K562 (cell line): ENCODE measurements around the gene CAV1. TPM values are rescaled to one million over a fixed set of nuclear protein-coding genes. Genes with fewer than 3 reads are reported as not detected.

Source experiments
- BCLAF1 ChIP-seq, 2 experiments: fragments of 450-650 bp in 1 of 2; IDR thresholded peaks; 2 replicates each; pipeline ENCODE4 v1.6.1; 2011 to 2017; ENCODE audit warnings: low read depth in 2 of 2, antibody characterized with exemption in 1 of 2, borderline replicate concordance in 1 of 2, low read length in 1 of 2, mild to moderate bottlenecking in 1 of 2, mixed read lengths in 1 of 2; ENCODE audit not compliant: control insufficient read depth in 1 of 2
- CEBPB ChIP-seq: fragments of 450-650 bp; IDR thresholded peaks from 2 replicates; pipeline ENCODE4 v1.6.1; 2016; ENCODE audit warnings: missing genetic modification characterization, missing compliant biosample characterization
- LARP7 ChIP-seq: fragments of 450-650 bp; IDR thresholded peaks from 2 replicates; pipeline ENCODE4 v1.6.1; 2016
- MAFK ChIP-seq: IDR thresholded peaks from 2 replicates; pipeline ENCODE4 v1.6.1; 2011; ENCODE audit warnings: low read length, improper control_type of control experiment
- MBD2 ChIP-seq: sonication (generic); IDR thresholded peaks from 2 replicates; pipeline ENCODE4 v1.6.1; 2016; ENCODE audit warnings: low read depth, borderline replicate concordance
- MCM2 ChIP-seq: fragments of 450-650 bp; IDR thresholded peaks from 2 replicates; pipeline ENCODE4 v1.6.1; 2017; ENCODE audit warnings: low read depth, mild to moderate bottlenecking
- MYBL2 ChIP-seq, 2 experiments: fragments of 450-650 bp in 1 of 2; sonication (generic) in 1 of 2; formaldehyde crosslinking in 1 of 2; IDR thresholded peaks; 2 replicates each; pipeline versions ENCODE4 v1.6.1 to v1.8.1; 2017 to 2022; ENCODE audit warnings: borderline replicate concordance in 1 of 2, inconsistent platforms in 1 of 2, low read depth in 1 of 2, mild to moderate bottlenecking in 1 of 2, missing genetic modification reagents in 1 of 2, moderate library complexity in 1 of 2
- NCOA1 ChIP-seq: fragments of 450-650 bp; IDR thresholded peaks from 2 replicates; pipeline ENCODE4 v1.6.1; 2016; ENCODE audit warnings: low read depth
- NCOR1 ChIP-seq: fragments of 450-650 bp; IDR thresholded peaks from 2 replicates; pipeline ENCODE4 v1.6.1; 2016; ENCODE audit warnings: mild to moderate bottlenecking, moderate library complexity
- POLR2AphosphoS5 ChIP-seq: IDR thresholded peaks from 2 replicates; pipeline ENCODE4 v1.6.1; 2011; ENCODE audit warnings: mild to moderate bottlenecking, low read depth, low read length, moderate library complexity; ENCODE audit not compliant: control insufficient read depth, insufficient read depth
- POLR2H ChIP-seq: IDR thresholded peaks from 2 replicates; pipeline ENCODE4 v1.6.1; 2016; ENCODE audit warnings: missing genetic modification characterization, low read depth, mild to moderate bottlenecking, control low read depth, missing compliant biosample characterization, moderate library complexity
- PTBP1 ChIP-seq: fragments of 200-400 bp; formaldehyde crosslinking; IDR thresholded peaks from 2 replicates; pipeline ENCODE4 v1.6.1; 2017; ENCODE audit warnings: low read depth, low read length
- RUNX1 ChIP-seq: sonication (generic); IDR thresholded peaks from 2 replicates; pipeline ENCODE4 v1.6.1; 2016; ENCODE audit warnings: antibody characterized with exemption, low read depth
- ZBTB12 ChIP-seq: fragments of 250-450 bp; sonication (Bioruptor Pico); IDR thresholded peaks from 2 replicates; pipeline ENCODE4 v1.4.0; 2020
- ZNF133 ChIP-seq: fragments of 250-450 bp; sonication (Bioruptor Pico); IDR thresholded peaks from 2 replicates; pipeline ENCODE4 v1.4.0; 2020; ENCODE audit warnings: mild to moderate bottlenecking
- ZNF282 ChIP-seq: sonication (generic); formaldehyde crosslinking; IDR thresholded peaks from 2 replicates; pipeline ENCODE4 v1.8.1; 2023; ENCODE audit warnings: missing genetic modification reagents
- ZNF586 ChIP-seq: fragments of 450-650 bp; formaldehyde crosslinking; conservative IDR thresholded peaks from 2 replicates; pipeline ENCODE4 v1.4.0; 2020; ENCODE audit warnings: mild to moderate bottlenecking, moderate library complexity
- ZNF780A ChIP-seq: fragments of 250-450 bp; sonication (Bioruptor Pico); IDR thresholded peaks from 2 replicates; pipeline ENCODE4 v1.5.0; 2021; ENCODE audit warnings: mild to moderate bottlenecking
- polyA plus RNA-seq, 8 experiments: library from polyadenylated mRNA; depleted of rRNA in 4 of 8; stranded (reverse) in 5 of 8; unstranded in 3 of 8; fragments of >200 nt; fragmentation: Nextera tagmentation in 2 of 8; fragmentation: Illumina TruSeq in 1 of 8; extraction: Ambion mirVana in 2 of 8; extraction: Trizol in 1 of 8; gene quantifications; 2 replicates each; pipeline versions ENCODE4 v1.2.1 to v1.2.3, GENCODE V29; 2011 to 2014; ENCODE audit warnings: inconsistent platforms in 1 of 8, missing spikeins in 1 of 8
- total RNA-seq, 7 experiments: library from RNA; depleted of rRNA in 6 of 7; stranded (reverse); fragments of >200 nt in 6 of 7; fragmentation: Illumina TruSeq in 2 of 7; extraction: Trizol in 2 of 7; gene quantifications; 2 replicates each; pipeline versions ENCODE4 v1.2.1 to v1.2.3, GENCODE V29; 2011 to 2021; ENCODE audit warnings: low replicate concordance in 1 of 7
- TF ChIP-seq, protein P1 (sequence below), 2 experiments: IDR thresholded peaks; 2 replicates each; pipeline ENCODE4 v1.6.1; 2012; ENCODE audit warnings: improper control_type of control experiment in 2 of 2, low read depth in 2 of 2, low read length in 2 of 2, borderline replicate concordance in 1 of 2

The CAV1 gene
- total and polyA plus RNA-seq, 9 of the 15 experiments (the other 6 are each of a cell fraction or from before 2014, with no cell fraction given) = 0.08 to 1.5 (median 0.63) TPM

DNA sequence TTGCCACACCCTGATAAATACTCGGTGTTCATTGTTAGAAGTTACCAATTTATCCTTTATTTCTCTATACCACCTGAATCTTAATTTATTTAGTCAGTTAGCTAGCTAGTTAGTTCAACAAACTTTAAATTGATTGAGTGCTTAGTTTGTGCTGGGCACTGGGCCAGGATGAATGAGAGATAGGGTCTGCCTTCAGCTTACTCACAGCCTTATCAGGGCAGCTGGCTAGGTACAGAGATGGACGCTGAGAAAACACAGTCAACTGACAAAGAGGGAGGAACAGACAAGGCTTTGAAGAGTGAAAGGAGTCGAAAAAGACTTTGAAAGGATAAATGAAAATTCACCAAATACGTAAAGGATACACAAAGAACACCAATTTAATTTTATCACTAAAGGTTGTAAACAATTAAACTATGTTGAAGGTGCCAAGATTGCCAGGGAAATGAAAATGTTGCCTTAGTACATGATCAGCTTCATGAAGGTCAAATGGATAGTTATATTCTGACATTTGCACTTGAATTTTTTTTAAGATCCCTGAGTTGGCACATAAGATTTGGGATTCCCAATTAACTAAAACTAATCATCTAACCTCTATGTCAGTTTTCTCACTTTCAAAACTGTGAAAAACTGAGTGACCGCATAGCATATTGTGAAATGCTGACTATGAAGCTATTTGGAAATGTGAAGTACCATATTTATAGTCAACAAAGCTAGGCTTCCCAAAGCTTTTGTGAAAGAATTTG is 23.2 kb upstream of the CAV1 start (continued):
- TF ChIP-seq POLR2H (tag) (peak; percentile 63; the same call in 1 of the 2 replicates), LARP7 (no peak), PTBP1 (no peak), MYBL2 (IDR thresholded peaks at IDR 0.05; ENCODE audit: low read depth) (peak; percentile 77; the same call in 1 of the 2 replicates), MYBL2 (CRISPR knock-in tag; IDR thresholded peaks at IDR 0.05; ENCODE audit: borderline replicate concordance) (no peak), MAFK (peak; percentile 56; the same call in 1 of the 2 replicates), POLR2AphosphoS5 (peak; percentile 88; the same call in 1 of the 2 replicates), ZNF586 (CRISPR knock-in tag) (no peak), ZNF282 (CRISPR knock-in tag) (no peak), NCOA1 (peak; percentile 79), ZNF133 (no peak), NCOR1 (peak; percentile 84), ZNF780A (CRISPR knock-in tag) (no peak), ZBTB12 (CRISPR knock-in tag) (no peak), RUNX1 (no peak), MCM2 (no peak), MBD2 (peak; percentile 69; the same call in 1 of the 2 replicates), CEBPB (tag) (peak; percentile 85), BCLAF1 (IDR thresholded peaks at IDR 0.05; ENCODE audit: borderline replicate concordance in 1 of 2, control insufficient read depth in 1 of 2, low read depth in 2 of 2, low read length in 1 of 2) (no peak)
- TF ChIP-seq, protein P1, sequence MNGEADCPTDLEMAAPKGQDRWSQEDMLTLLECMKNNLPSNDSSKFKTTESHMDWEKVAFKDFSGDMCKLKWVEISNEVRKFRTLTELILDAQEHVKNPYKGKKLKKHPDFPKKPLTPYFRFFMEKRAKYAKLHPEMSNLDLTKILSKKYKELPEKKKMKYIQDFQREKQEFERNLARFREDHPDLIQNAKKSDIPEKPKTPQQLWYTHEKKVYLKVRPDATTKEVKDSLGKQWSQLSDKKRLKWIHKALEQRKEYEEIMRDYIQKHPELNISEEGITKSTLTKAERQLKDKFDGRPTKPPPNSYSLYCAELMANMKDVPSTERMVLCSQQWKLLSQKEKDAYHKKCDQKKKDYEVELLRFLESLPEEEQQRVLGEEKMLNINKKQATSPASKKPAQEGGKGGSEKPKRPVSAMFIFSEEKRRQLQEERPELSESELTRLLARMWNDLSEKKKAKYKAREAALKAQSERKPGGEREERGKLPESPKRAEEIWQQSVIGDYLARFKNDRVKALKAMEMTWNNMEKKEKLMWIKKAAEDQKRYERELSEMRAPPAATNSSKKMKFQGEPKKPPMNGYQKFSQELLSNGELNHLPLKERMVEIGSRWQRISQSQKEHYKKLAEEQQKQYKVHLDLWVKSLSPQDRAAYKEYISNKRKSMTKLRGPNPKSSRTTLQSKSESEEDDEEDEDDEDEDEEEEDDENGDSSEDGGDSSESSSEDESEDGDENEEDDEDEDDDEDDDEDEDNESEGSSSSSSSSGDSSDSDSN (IDR thresholded peaks at IDR 0.05; ENCODE audit: borderline replicate concordance in 1 of 2, low read depth in 2 of 2, low read length in 2 of 2) = 0 out of 4 replicates have a peak, but pooled peaks of 1 of the 2 experiments have one; percentile 27
